Measurements from ENCODE around the gene PTPRZ1.

Gene PTPRZ1

GRCh38 chr7:121891731-121892130, 18.8 kb downstream of the PTPRZ1 start:
- TF ChIP-seq GLI4 (tag by site-specific recombination; IDR thresholded peaks at IDR 0.05) (no peak), ZNF488 (tag by site-specific recombination; IDR thresholded peaks at IDR 0.05) (no peak), CTCF (tag by site-specific recombination; IDR thresholded peaks at IDR 0.05) (no peak), ZNF549 (tag by site-specific recombination; IDR thresholded peaks at IDR 0.05) (no peak), KLF8 (tag by site-specific recombination; IDR thresholded peaks at IDR 0.05) (no peak), ZEB2 (tag by site-specific recombination; IDR thresholded peaks at IDR 0.05) (no peak), ZNF600 (tag by site-specific recombination; IDR thresholded peaks at IDR 0.05) (no peak), GLIS1 (tag by site-specific recombination; IDR thresholded peaks at IDR 0.05) (no peak)
- H3K4me1 ChIP-seq (ENCODE audit: control insufficient read depth, insufficient read depth, low read length) = no peaks in the 10 kb centered on the region
- H3K9me3 ChIP-seq (ENCODE audit: control insufficient read depth, insufficient read depth, low read depth, low read length) = no peaks in the 10 kb centered on the region
- H3K4me3 ChIP-seq (ENCODE audit: low read depth, low read length) = no peak overlapping the region
- ChIA-PET POLR2A (no interaction called here), CTCF (interaction anchor here (0.7 kb wide), 1 partner anchor 103 kb away, joined by 4 read pairs; no protein-coding TSS in a partner anchor)
- H3K36me3 ChIP-seq (ENCODE audit: control insufficient read depth in 2 of 2, insufficient read depth in 1 of 2, low read length in 2 of 2) = no peaks in the 10 kb centered on the region
- no peak overlapping the region for H3K27ac ChIP-seq (ENCODE audit: extremely low read depth, low read depth, low read length)

- H3K4me1 ChIP-seq (ENCODE audit: control insufficient read depth, insufficient read depth, low read length) = no peaks in the 10 kb centered on the region
- CTCF ChIA-PET = interaction anchor here (1.3 kb wide), 1 partner anchor 94 kb away, joined by 9 read pairs; no protein-coding TSS in a partner anchor
- no peaks in the 10 kb centered on the region for H3K9me3 ChIP-seq (ENCODE audit: control insufficient read depth, insufficient read depth, low read depth, low read length)
- H3K27ac ChIP-seq (ENCODE audit: extremely low read depth, low read depth, low read length) = no peak overlapping the region
- TF ChIP-seq ZNF777 (tag by site-specific recombination; IDR thresholded peaks at IDR 0.05; ENCODE audit: borderline replicate concordance) = no peak
- no peak for TF ChIP-seq ZNF76 (tag by site-specific recombination; IDR thresholded peaks at IDR 0.05; ENCODE audit: borderline replicate concordance, low read depth)
- no peak for TF ChIP-seq ZNF23 (tag by site-specific recombination; IDR thresholded peaks at IDR 0.05; ENCODE audit: borderline replicate concordance)
- no peak for TF ChIP-seq ZNF548 (tag by site-specific recombination; IDR thresholded peaks at IDR 0.05)
- TF ChIP-seq EGR2 (tag by site-specific recombination; IDR thresholded peaks at IDR 0.05; ENCODE audit: low read depth) = no peak
- no peak for TF ChIP-seq ZNF473 (tag by site-specific recombination; IDR thresholded peaks at IDR 0.05)
- no peak for TF ChIP-seq ZNF514 (tag by site-specific recombination; IDR thresholded peaks at IDR 0.05)
- TF ChIP-seq ZBTB10 (tag by site-specific recombination; IDR thresholded peaks at IDR 0.05) = no peak
- no peak for TF ChIP-seq ZNF10 (tag by site-specific recombination; IDR thresholded peaks at IDR 0.05)
- no peak for TF ChIP-seq BCL11B (tag by site-specific recombination; IDR thresholded peaks at IDR 0.05; ENCODE audit: low read depth)
- TF ChIP-seq ZNF580 (tag by site-specific recombination; IDR thresholded peaks at IDR 0.05) = no peak
- TF ChIP-seq ZBTB6 (tag by site-specific recombination; IDR thresholded peaks at IDR 0.05) = no peak
- no peak for TF ChIP-seq ZNF121 (tag by site-specific recombination; IDR thresholded peaks at IDR 0.05)
- TF ChIP-seq ZNF280C (tag by site-specific recombination; IDR thresholded peaks at IDR 0.05) = no peak
- no peak for TF ChIP-seq HOXD13 (CRISPR knock-in tag; IDR thresholded peaks at IDR 0.05; ENCODE audit: borderline replicate concordance)
- TF ChIP-seq ZNF701 (tag by site-specific recombination; IDR thresholded peaks at IDR 0.05) = no peak
- no peak for TF ChIP-seq ZNF274 (IDR thresholded peaks at IDR 0.05; ENCODE audit: low read length)
- no peak for TF ChIP-seq ZNF274 (tag by site-specific recombination; IDR thresholded peaks at IDR 0.05; ENCODE audit: borderline replicate concordance)
- POLR2A ChIA-PET = no interaction called here
- H3K36me3 ChIP-seq (ENCODE audit: control insufficient read depth in 2 of 2, insufficient read depth in 1 of 2, low read length in 2 of 2) = no peaks in the 10 kb centered on the region
- H3K4me3 ChIP-seq (ENCODE audit: low read depth, low read length) = no peak overlapping the region
These were observed 28.1 kb downstream of the PTPRZ1 start for GRCh38 chr7:121901026-121901425.
